ENCODE measurements around the gene IRF9. TPM values are rescaled to one million over a fixed set of nuclear protein-coding genes. Genes with fewer than 3 reads are reported as not detected.

Gene IRF9
- total RNA-seq, 1 donor from 2014 or later = 158 TPM

- H3K4me1 ChIP-seq = peaks cover 5% of the 10 kb centered on the region
- no peaks in the 10 kb centered on the region for H3K9me3 ChIP-seq
- H3K27me3 ChIP-seq (ENCODE audit: low read depth) = no peaks in the 10 kb centered on the region
- no peak for DNase-seq
- no peak overlapping the region for H3K27ac ChIP-seq
- peaks cover 3% of the 10 kb centered on the region for H3K36me3 ChIP-seq
- intact Hi-C loops (cut with DNase I) = no loop called here
- H3K4me3 ChIP-seq = no peak overlapping the region
- no peak for ATAC-seq
- TF ChIP-seq CTCF (IDR thresholded peaks at IDR 0.05) = no peak
Measured at GRCh38 chr14:24129410-24129998, 31.6 kb upstream of the IRF9 start.

GRCh38 chr14:24130380-24130716, 30.7 kb upstream of the IRF9 start, which contains the start of gene FITM1:
FITM1 (plus strand) TSS chr14:24130659; CDS start chr14:24131564, 905 bp downstream.
- DNase-seq = no peak
- Histone ChIP-seq H3K9me3 (no peaks in the 10 kb centered on the region), H3K27me3 (ENCODE audit: low read depth) (no peaks in the 10 kb centered on the region), H3K36me3 (no peaks in the 10 kb centered on the region), H3K4me3 (no peak within 1 kb of the TSS), H3K27ac (peak within 1 kb of the TSS; percentile 72), H3K4me1 (peaks cover 8% of the 10 kb centered on the region)
- ATAC-seq = no peak
- intact Hi-C loops (cut with DNase I) = no loop called here
- no peak for TF ChIP-seq CTCF (IDR thresholded peaks at IDR 0.05)

- H3K36me3 ChIP-seq = no peaks in the 10 kb centered on the region
- no peak for ATAC-seq
- no peak for TF ChIP-seq CTCF (IDR thresholded peaks at IDR 0.05)
- H3K4me1 ChIP-seq = peaks cover 11% of the 10 kb centered on the region
- H3K9me3 ChIP-seq = no peaks in the 10 kb centered on the region
- intact Hi-C loops (cut with DNase I) = no loop called here
- H3K27ac ChIP-seq = peak overlapping the region; percentile 72
- no peaks in the 10 kb centered on the region for H3K27me3 ChIP-seq (ENCODE audit: low read depth)
- no peak overlapping the region for H3K4me3 ChIP-seq
- DNase-seq = no peak
Measured at GRCh38 chr14:24130717-24131548, 30.1 kb upstream of the IRF9 start.

GRCh38 chr14:24131549-24131966, 29.5 kb upstream of the IRF9 start:
- Histone ChIP-seq H3K4me3 (no peak overlapping the region), H3K36me3 (no peaks in the 10 kb centered on the region), H3K4me1 (peaks cover 11% of the 10 kb centered on the region), H3K27ac (peak overlapping the region; percentile 72), H3K27me3 (ENCODE audit: low read depth) (no peaks in the 10 kb centered on the region), H3K9me3 (no peaks in the 10 kb centered on the region)
- intact Hi-C loops (cut with DNase I) = no loop called here
- DNase-seq (no peak), ATAC-seq (no peak)
- no peak for TF ChIP-seq CTCF (IDR thresholded peaks at IDR 0.05)

- H3K27ac ChIP-seq = no peak overlapping the region
- intact Hi-C loops (cut with DNase I) = no loop called here
- no peaks in the 10 kb centered on the region for H3K9me3 ChIP-seq
Measured at GRCh38 chr14:24132061-24132685, 28.9 kb upstream of the IRF9 start.

More at GRCh38 chr14:24132061-24132685, 28.9 kb upstream of the IRF9 start:
- ATAC-seq (no peak), DNase-seq (no peak)
- Histone ChIP-seq H3K27me3 (ENCODE audit: low read depth) (no peaks in the 10 kb centered on the region), H3K36me3 (peaks cover under 1% of the 10 kb centered on the region), H3K4me3 (no peak overlapping the region), H3K4me1 (peaks cover 17% of the 10 kb centered on the region)
- no peak for TF ChIP-seq CTCF (IDR thresholded peaks at IDR 0.05)
